ENCODE data around the gene NRF1.

Gene NRF1

DNA sequence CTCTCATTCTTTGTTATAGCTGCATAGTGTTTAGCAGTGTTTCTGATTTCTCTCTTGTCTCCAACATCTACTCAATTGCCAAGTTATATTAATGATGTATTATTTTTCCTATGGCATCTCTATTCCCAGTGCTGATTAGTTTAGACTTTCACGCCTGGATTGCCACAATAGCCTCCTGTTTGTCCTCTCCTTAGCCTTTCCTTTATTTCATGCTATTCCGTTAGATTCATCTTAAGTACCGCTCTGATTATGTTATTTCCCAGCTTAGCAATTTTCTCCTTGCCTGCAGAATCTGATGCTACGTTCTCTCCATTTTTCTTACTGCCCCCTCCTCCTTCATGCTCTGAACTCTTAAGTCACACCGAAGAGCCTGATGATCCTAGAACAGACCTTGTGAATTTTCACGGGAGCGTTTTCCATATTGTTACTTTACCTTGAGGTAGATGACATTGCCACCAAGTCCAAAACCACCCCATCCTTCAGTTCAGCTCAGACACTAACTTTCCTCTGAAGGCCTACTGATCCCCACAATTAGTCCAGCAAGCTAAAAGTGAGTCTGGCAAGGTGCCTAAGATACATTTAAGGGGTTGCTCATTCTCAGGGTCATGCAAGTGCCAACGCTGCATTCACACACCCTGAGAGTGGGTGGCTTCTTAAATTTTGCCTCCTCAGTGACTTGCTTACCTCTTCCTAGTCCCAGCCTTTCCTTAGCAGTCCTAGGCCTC is 6.6 kb upstream of the NRF1 start:
- TF ChIP-seq, protein P1, sequence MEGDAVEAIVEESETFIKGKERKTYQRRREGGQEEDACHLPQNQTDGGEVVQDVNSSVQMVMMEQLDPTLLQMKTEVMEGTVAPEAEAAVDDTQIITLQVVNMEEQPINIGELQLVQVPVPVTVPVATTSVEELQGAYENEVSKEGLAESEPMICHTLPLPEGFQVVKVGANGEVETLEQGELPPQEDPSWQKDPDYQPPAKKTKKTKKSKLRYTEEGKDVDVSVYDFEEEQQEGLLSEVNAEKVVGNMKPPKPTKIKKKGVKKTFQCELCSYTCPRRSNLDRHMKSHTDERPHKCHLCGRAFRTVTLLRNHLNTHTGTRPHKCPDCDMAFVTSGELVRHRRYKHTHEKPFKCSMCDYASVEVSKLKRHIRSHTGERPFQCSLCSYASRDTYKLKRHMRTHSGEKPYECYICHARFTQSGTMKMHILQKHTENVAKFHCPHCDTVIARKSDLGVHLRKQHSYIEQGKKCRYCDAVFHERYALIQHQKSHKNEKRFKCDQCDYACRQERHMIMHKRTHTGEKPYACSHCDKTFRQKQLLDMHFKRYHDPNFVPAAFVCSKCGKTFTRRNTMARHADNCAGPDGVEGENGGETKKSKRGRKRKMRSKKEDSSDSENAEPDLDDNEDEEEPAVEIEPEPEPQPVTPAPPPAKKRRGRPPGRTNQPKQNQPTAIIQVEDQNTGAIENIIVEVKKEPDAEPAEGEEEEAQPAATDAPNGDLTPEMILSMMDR (IDR thresholded peaks at IDR 0.05; ENCODE audit: insufficient read depth, low read length, poor library complexity, severe bottlenecking) = no peak
- H3K4me3 ChIP-seq (replicated peaks; ENCODE audit: low read depth, low read length) = no peak overlapping the region
- no peak for DNase-seq (ENCODE audit: extremely low read depth, insufficient read length)
- no peaks in the 10 kb centered on the region for H3K36me3 ChIP-seq (ENCODE audit: control insufficient read depth, insufficient read depth, low read length)
- no peaks in the 10 kb centered on the region for H3K27me3 ChIP-seq (replicated peaks; ENCODE audit: control insufficient read depth, insufficient read depth, low read length)

DNA sequence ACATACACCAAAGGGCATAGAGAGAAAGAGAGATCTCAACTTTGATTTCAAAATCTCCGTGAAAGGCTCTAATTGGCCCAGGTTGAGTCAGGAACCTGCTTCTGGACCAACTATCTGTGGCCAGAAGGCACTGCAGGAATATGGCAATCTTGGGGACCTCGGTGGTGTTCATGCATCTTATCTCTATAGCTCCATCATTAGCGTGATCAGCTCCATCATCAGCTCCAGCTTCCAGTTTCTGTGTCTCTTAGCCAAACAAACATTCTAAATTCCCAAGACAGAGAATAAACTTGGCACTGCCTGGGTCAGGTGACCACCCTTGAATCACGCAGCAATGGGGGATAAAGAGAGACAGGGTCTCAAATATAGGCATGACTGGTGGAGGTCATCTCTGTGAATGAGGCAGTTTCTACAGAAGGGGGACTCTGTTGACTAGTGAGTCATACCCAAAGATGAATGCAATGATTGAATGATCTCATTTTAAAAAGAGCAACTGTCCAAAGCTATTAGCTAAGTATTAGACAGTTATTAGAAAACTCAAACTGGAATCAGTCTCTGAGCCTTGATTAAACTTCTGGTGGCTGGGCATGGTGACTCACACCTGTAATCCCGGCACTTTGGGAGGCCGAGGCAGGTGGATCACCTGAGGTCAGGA is 5.4 kb upstream of the NRF1 start:
- Histone ChIP-seq H3K27me3 (replicated peaks; ENCODE audit: control insufficient read depth, insufficient read depth, low read length) (no peaks in the 10 kb centered on the region), H3K4me3 (replicated peaks; ENCODE audit: low read depth, low read length) (no peak overlapping the region), H3K36me3 (ENCODE audit: control insufficient read depth, insufficient read depth, low read length) (no peaks in the 10 kb centered on the region)
- TF ChIP-seq, protein P1 (IDR thresholded peaks at IDR 0.05; ENCODE audit: insufficient read depth, low read length, poor library complexity, severe bottlenecking) = no peak
- no peak for DNase-seq (ENCODE audit: extremely low read depth, insufficient read length)

- no peaks in the 10 kb centered on the region for H3K27me3 ChIP-seq (replicated peaks; ENCODE audit: control insufficient read depth, insufficient read depth, low read length)
- no peak overlapping the region for H3K4me3 ChIP-seq (replicated peaks; ENCODE audit: low read depth, low read length)
- DNase-seq (ENCODE audit: extremely low read depth, insufficient read length) = peak; percentile 20
- no peaks in the 10 kb centered on the region for H3K36me3 ChIP-seq (ENCODE audit: control insufficient read depth, insufficient read depth, low read length)
- TF ChIP-seq, protein P1 (IDR thresholded peaks at IDR 0.05; ENCODE audit: insufficient read depth, low read length, poor library complexity, severe bottlenecking) = no peak
Observed at GRCh38 chr7:129606803-129607202, 4.7 kb upstream of the NRF1 start.

DNA sequence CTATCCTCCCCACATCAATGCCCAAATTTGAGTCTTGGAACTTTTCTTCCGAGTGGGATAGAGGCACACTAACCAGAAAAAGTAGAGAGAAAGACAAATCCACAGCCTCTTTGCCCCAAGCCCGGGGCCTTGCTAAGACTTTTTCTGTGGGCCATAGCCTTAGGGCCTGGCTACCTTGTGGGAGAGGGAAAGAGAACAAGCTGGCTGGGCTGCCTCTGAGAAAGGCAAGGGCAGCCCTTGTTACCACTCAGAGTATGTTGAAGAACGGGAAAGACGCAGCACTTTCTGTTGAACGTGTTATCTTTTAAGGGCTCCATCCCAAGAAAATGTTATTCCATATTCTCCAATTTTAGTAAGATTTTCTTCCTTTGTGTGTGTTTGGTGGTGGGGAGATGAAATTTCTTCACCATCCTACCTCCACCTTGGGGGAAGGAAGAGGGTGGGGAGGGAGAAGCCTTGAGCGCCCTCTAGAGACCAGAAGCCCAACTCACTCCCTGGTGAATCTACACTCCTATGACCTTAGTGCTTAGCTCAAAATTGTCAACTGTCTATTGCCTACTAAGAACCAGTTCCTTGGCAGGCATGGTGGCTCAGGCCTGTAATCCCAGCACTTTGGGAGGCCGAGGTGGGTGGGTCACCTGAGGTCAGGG is 3.9 kb upstream of the NRF1 start:
- Histone ChIP-seq H3K27me3 (replicated peaks; ENCODE audit: control insufficient read depth, insufficient read depth, low read length) (no peaks in the 10 kb centered on the region), H3K4me3 (replicated peaks; ENCODE audit: low read depth, low read length) (no peak overlapping the region), H3K36me3 (ENCODE audit: control insufficient read depth, insufficient read depth, low read length) (no peaks in the 10 kb centered on the region)
- DNase-seq (ENCODE audit: extremely low read depth, insufficient read length) = no peak
- TF ChIP-seq, protein P1 (IDR thresholded peaks at IDR 0.05; ENCODE audit: insufficient read depth, low read length, poor library complexity, severe bottlenecking) = peak; percentile 71

GRCh38 chr7:129609666-129610065 is 1.9 kb upstream of the NRF1 start:
- TF ChIP-seq, protein P1 (IDR thresholded peaks at IDR 0.05; ENCODE audit: insufficient read depth, low read length, poor library complexity, severe bottlenecking) = no peak
- no peaks in the 10 kb centered on the region for H3K36me3 ChIP-seq (ENCODE audit: control insufficient read depth, insufficient read depth, low read length)
- no peak for DNase-seq (ENCODE audit: extremely low read depth, insufficient read length)
- H3K27me3 ChIP-seq (replicated peaks; ENCODE audit: control insufficient read depth, insufficient read depth, low read length) = no peaks in the 10 kb centered on the region
- H3K4me3 ChIP-seq (replicated peaks; ENCODE audit: low read depth, low read length) = no peak overlapping the region
